Endothelial cell of umbilical vein (primary cell): Measurements from ENCODE around the gene KIAA1614. TPM values are rescaled to one million over a fixed set of nuclear protein-coding genes. Genes with fewer than 3 reads are reported as not detected.

Source experiments
- BruUV-seq: library from RNA; stranded (reverse); fragments of 400-500 nt; replicated peaks from 2 replicates; lab custom pipeline; 2021; lab: Mats Ljungman, UMichigan
- CTCF ChIA-PET: fragments of 300-600, 350-600 bp; sonication (Branson Sonifier 250); formaldehyde crosslinking; loops from one replicate; lab custom pipeline; 2021; ENCODE audit warnings: antibody characterized with exemption, inconsistent platforms; lab: Charles Lee
- POLR2A ChIA-PET: fragments of 300-600, 350-600 bp; sonication (Branson Sonifier 250); formaldehyde crosslinking; loops from one replicate; lab custom pipeline; 2021; ENCODE audit warnings: antibody characterized with exemption, inconsistent platforms; lab: Charles Lee
- DNase-seq: peaks from one replicate; pipeline ENCODE4 v3.0.0-alpha.2; 2011; ENCODE audit warnings: low read depth, low spot score
- FAIRE-seq: peaks from 2 replicates; lab custom pipeline; 2011; peaks lifted over from hg19 to GRCh38; lab: Jason Lieb, UNC
- H2AFZ ChIP-seq: 2 replicates; pipeline ENCODE4 v1.6.0; 2012; ENCODE audit warnings: low read depth, low read length, control low read depth, inconsistent platforms
- H3K27ac ChIP-seq: 2 replicates; pipeline ENCODE4 v1.5.1; 2011; ENCODE audit warnings: low read depth, mild to moderate bottlenecking, control low read depth, low read length, moderate library complexity; ENCODE audit not compliant: insufficient read depth
- H3K27me3 ChIP-seq, 2 experiments: 2 replicates each; pipeline versions ENCODE4 v1.6.0 to v1.6.1; 2011; ENCODE audit warnings: low read length in 2 of 2, mixed read lengths in 1 of 2; ENCODE audit not compliant: control insufficient read depth in 2 of 2, insufficient read depth in 2 of 2
- H3K36me3 ChIP-seq, 2 experiments: 2 replicates in 1 of 2; 3 replicates in 1 of 2; pipeline ENCODE4 v1.5.1; 2011; ENCODE audit warnings: low read length in 2 of 2, mild to moderate bottlenecking in 1 of 2, moderate library complexity in 1 of 2; ENCODE audit not compliant: control insufficient read depth in 2 of 2, insufficient read depth in 2 of 2; ENCODE audit errors: extremely low read depth in 1 of 2
- H3K4me1 ChIP-seq: 3 replicates; pipeline ENCODE4 v1.5.1; 2011; ENCODE audit warnings: mild to moderate bottlenecking, low read length; ENCODE audit not compliant: control insufficient read depth, insufficient read depth; ENCODE audit errors: extremely low read depth
- H3K4me2 ChIP-seq: 2 replicates; pipeline ENCODE4 v1.6.1; 2011; ENCODE audit warnings: low read length, control low read depth, mixed read lengths; ENCODE audit not compliant: insufficient read depth
- H3K4me3 ChIP-seq, 3 experiments: fragments of 200-600 bp in 1 of 3; sonication (generic), shearing (Covaris generic) in 1 of 3; replicated peaks in 1 of 3; 2 replicates each; pipeline ENCODE4 v1.5.1; 2011 to 2016; ENCODE audit warnings: control low read depth in 3 of 3, low read length in 3 of 3, mild to moderate bottlenecking in 2 of 3, inconsistent platforms in 1 of 3, low read depth in 1 of 3, moderate library complexity in 1 of 3; ENCODE audit not compliant: insufficient read depth in 1 of 3
- H3K79me2 ChIP-seq: 2 replicates; pipeline ENCODE4 v1.6.0; 2012; ENCODE audit warnings: low read length, inconsistent platforms; ENCODE audit not compliant: control insufficient read depth, insufficient read depth
- H3K9ac ChIP-seq: replicated peaks from 2 replicates; pipeline ENCODE3; 2011; ENCODE audit warnings: low read length, control low read depth; ENCODE audit not compliant: insufficient read depth; ENCODE audit errors: extremely low read depth
- H3K9me1 ChIP-seq: replicated peaks from 3 replicates; pipeline ENCODE4 v1.6.0; 2011; ENCODE audit warnings: mild to moderate bottlenecking, low read length; ENCODE audit not compliant: control insufficient read depth, insufficient read depth; ENCODE audit errors: extremely low read depth
- H3K9me3 ChIP-seq: replicated peaks from 2 replicates; pipeline ENCODE4 v1.5.1; 2012; ENCODE audit warnings: low read length, inconsistent platforms; ENCODE audit not compliant: control insufficient read depth, insufficient read depth
- H4K20me1 ChIP-seq: replicated peaks from 2 replicates; pipeline ENCODE3; 2011; ENCODE audit warnings: mild to moderate bottlenecking, low read length; ENCODE audit not compliant: control insufficient read depth, insufficient read depth; ENCODE audit errors: extremely low read depth
- CTCF ChIP-seq, 2 donors: IDR thresholded peaks; 1 replicate in 1 of 2; 2 replicates in 1 of 2; pipeline ENCODE4 v1.5.1; 2011; ENCODE audit warnings: low read length in 2 of 2, mild to moderate bottlenecking in 2 of 2, moderate library complexity in 2 of 2, control low read depth in 1 of 2, inconsistent platforms in 1 of 2, low read depth in 1 of 2; ENCODE audit not compliant: insufficient read depth in 1 of 2; ENCODE audit errors: extremely low read depth in 1 of 2
- EZH2 ChIP-seq: IDR thresholded peaks from 2 replicates; pipeline ENCODE4 v1.6.1; 2012; ENCODE audit warnings: borderline replicate concordance, low read depth, mild to moderate bottlenecking, moderate library complexity, low read length, inconsistent platforms; ENCODE audit not compliant: severe bottlenecking
- FOS ChIP-seq: IDR thresholded peaks from 2 replicates; pipeline ENCODE4 v1.6.1; 2011; ENCODE audit warnings: mild to moderate bottlenecking, low read length, moderate library complexity, borderline replicate concordance; ENCODE audit not compliant: insufficient read depth
- GATA2 ChIP-seq: IDR thresholded peaks from 2 replicates; pipeline ENCODE4 v1.7.0; 2011; ENCODE audit warnings: low read depth, mild to moderate bottlenecking, moderate library complexity, mixed read lengths, low read length; ENCODE audit not compliant: insufficient read length, insufficient read depth
- JUN ChIP-seq: IDR thresholded peaks from 2 replicates; pipeline ENCODE4 v1.6.1; 2011; ENCODE audit warnings: borderline replicate concordance, low read depth; ENCODE audit not compliant: insufficient read length, insufficient read depth
- MAX ChIP-seq: IDR thresholded peaks from 2 replicates; pipeline ENCODE4 v1.6.1; 2011; ENCODE audit not compliant: insufficient read depth, insufficient read length
- MYC ChIP-seq: IDR thresholded peaks from one replicate; pipeline ENCODE4 v1.6.1; 2011; ENCODE audit warnings: mild to moderate bottlenecking, low read depth, low read length
- POLR2A ChIP-seq: IDR thresholded peaks from 2 replicates; pipeline ENCODE4 v1.6.1; 2012; ENCODE audit warnings: low read depth, mild to moderate bottlenecking, control low read depth, low read length
- POLR2AphosphoS5 ChIP-seq: IDR thresholded peaks from 2 replicates; pipeline ENCODE4 v1.6.1; 2012; ENCODE audit warnings: low read depth, mild to moderate bottlenecking, control low read depth, low read length, moderate library complexity; ENCODE audit not compliant: insufficient read depth
- dilution Hi-C: fragments of 300-500 bp; cut with MboI; formaldehyde crosslinking; loops from one replicate; pipeline ENCODE4 v1.15.0; 2019; ENCODE audit warnings: low sequenced_read_pairs; ENCODE audit not compliant: extremely low pct_ligation_motif_present
- intact Hi-C: fragments of 100-400 bp; cut with micrococcal nuclease; formaldehyde crosslinking; loops from one replicate; pipeline ENCODE4 v1.10.0; 2022
- polyA plus RNA-seq, 4 experiments: library from polyadenylated mRNA; depleted of rRNA in 3 of 4; stranded (reverse) in 3 of 4; unstranded in 1 of 4; fragments of >200 nt; gene quantifications; 2 replicates each; pipeline versions ENCODE4 v1.2.1 to v1.2.3, GENCODE V29; 2011 to 2012; ENCODE audit warnings: missing spikeins in 1 of 4
- total RNA-seq: library from RNA; stranded (reverse); gene quantifications from 2 replicates; pipeline ENCODE4 v1.2.3, GENCODE V29; 2021

KIAA1614 gene
- total and polyA plus RNA-seq, 2 donors (not counting 3 experiments of a cell fraction or from before 2014, with no cell fraction given), result 1.0 to 2.0 TPM

GRCh38 chr1:180936110-180937011 lies 23.7 kb downstream of the KIAA1614 start:
- Histone ChIP-seq H3K9ac (no peak overlapping the region), H3K27ac (no peak overlapping the region), H3K9me3 (no peaks in the 10 kb centered on the region), H3K4me3 (no peak overlapping the region), H3K27me3 (no peaks in the 10 kb centered on the region), H3K4me1 (no peaks in the 10 kb centered on the region), H3K79me2 (no peaks in the 10 kb centered on the region), H3K36me3 (no peaks in the 10 kb centered on the region), H2AFZ (no peak overlapping the region), H3K9me1 (no peaks in the 10 kb centered on the region), H3K4me2 (no peak overlapping the region), H4K20me1 (no peaks in the 10 kb centered on the region)
- TF ChIP-seq MYC (no peak), EZH2 (no peak), POLR2AphosphoS5 (no peak)
- CTCF ChIA-PET, result interaction anchor here (0.8 to 1.0 kb wide), 3 partner anchors 13 to 206 kb away, joined by 3 read pairs; no protein-coding TSS in a partner anchor
- FAIRE-seq (no peak), DNase-seq (no peak)
- intact Hi-C loops, result no loop called here
- BruUV-seq, result no TSS peak
- dilution Hi-C loops, result no loop called here
- POLR2A ChIA-PET, result no interaction called here

GRCh38 chr1:180937012-180937372 lies 24.3 kb downstream of the KIAA1614 start:
- no peaks in the 10 kb centered on the region for H3K36me3 ChIP-seq
- no peaks in the 10 kb centered on the region for H3K27me3 ChIP-seq
- no TSS peak for BruUV-seq
- H3K4me1 ChIP-seq, result no peaks in the 10 kb centered on the region
- no peaks in the 10 kb centered on the region for H4K20me1 ChIP-seq
- no peaks in the 10 kb centered on the region for H3K9me3 ChIP-seq
- no peaks in the 10 kb centered on the region for H3K9me1 ChIP-seq
- TF ChIP-seq FOS (no peak), GATA2 (no peak), EZH2 (no peak), POLR2AphosphoS5 (no peak), JUN (no peak), POLR2A (no peak), MYC (no peak), CTCF (IDR thresholded peaks at IDR 0.05; ENCODE audit: extremely low read depth in 1 of 2, insufficient read depth in 1 of 2, low read depth in 1 of 2, low read length in 2 of 2) (no peak), MAX (no peak)
- FAIRE-seq (no peak), DNase-seq (no peak)
- H3K9ac ChIP-seq, result no peak overlapping the region
- intact Hi-C loops (no loop called here), dilution Hi-C loops (no loop called here)
- ChIA-PET CTCF (interaction anchor here (0.8 to 1.0 kb wide), 3 partner anchors 14 to 205 kb away, joined by 3 read pairs; no protein-coding TSS in a partner anchor), POLR2A (no interaction called here)
- H3K79me2 ChIP-seq, result no peaks in the 10 kb centered on the region
- no peak overlapping the region for H3K27ac ChIP-seq
- H3K4me2 ChIP-seq, result no peak overlapping the region
- H2AFZ ChIP-seq, result no peak overlapping the region
- H3K4me3 ChIP-seq, result no peak overlapping the region
